Measurements from ENCODE around the gene C2orf92. TPM values are rescaled to one million over a fixed set of nuclear protein-coding genes. Genes with fewer than 3 reads are reported as not detected.
A peak's percentile ranks its signal among the peaks of the same experiment; 100 is the strongest.

The C2orf92 gene
- total RNA-seq, 3 donors from 2014 or later (not counting 1 experiment from before 2014, with no cell fraction given): 13.4 to 20.9 (median 16.1) TPM

DNA sequence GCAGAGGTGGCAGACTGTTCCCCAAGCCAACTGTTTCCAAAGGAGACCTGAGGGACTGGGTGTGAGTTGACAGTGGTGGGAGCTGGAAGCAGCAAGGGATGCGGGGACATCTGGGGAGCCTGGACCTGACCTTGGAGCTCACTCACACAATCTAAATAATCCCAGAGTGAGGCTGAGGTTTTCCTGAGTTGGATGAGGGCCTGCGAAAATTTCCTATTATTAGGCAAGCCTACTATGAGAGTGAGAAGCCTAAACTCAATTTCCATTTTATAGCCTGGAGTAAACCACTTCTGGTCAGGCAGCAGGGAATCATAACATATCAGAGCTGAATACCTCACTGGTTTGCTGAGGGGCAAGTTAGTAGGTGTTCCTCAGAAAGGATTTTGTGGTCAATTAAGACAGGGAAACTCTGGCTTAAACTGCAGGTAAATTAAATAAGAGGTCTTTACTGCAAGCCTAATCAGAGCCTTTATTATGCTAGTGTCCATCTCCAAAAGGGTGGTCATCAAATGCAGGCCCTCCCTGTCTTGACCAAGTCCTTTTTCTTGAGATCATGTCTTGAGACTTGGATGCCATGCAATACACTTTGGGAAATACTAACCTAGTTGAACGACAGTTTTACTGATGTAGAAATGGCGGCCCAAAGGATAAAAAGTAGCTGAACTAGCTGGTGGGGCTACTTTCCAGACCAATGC lies 25.3 kb upstream of the C2orf92 start:
- peaks cover 8% of the 10 kb centered on the region for H3K36me3 Mint-ChIP-seq
- DNase-seq: no peak

DNA sequence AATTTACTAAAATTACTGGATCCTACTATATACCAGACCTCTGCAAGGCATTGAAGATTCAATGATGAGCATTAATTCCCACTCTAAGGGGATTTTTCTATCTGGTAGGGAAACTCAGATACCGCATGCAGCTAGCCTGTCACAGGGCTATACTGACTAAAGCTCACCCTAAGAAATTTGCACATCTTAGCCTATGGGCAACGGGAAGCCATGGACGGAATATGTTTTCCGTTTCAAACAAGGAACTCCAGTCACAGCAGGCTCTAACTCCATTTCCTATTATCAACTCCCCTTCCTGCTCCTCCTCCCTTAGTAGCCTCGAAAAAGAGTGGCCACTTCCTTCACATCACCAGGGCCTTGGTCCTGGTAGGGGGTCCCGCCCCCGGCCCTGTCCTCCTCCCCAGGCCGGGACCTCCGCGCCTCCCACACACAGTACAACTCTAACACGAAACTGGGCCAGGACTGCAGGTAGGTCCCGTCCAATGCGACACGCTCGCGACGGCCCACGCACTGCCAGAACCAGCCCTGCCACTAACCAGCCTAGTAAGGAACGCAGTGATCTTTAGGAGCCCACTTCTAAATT lies 24.3 kb upstream of the C2orf92 start:
- H3K4me3 ChIP-seq (ENCODE audit: low read length): peak overlapping the region; percentile 68
- H3K4me1 ChIP-seq (ENCODE audit: control insufficient read depth, insufficient read depth, low read length): peaks cover 22% of the 10 kb centered on the region
- 6% methylated on average over 19 of the region's 19 CpGs for WGBS (ENCODE audit: insufficient coverage)
- ATAC-seq (peak; percentile 19 to 42 (median 28)), DNase-seq (no peak)
- H3K9me3 ChIP-seq (ENCODE audit: control insufficient read depth, insufficient read depth, low read length): no peaks in the 10 kb centered on the region
- intact Hi-C loops (cut with micrococcal nuclease): loop anchor here (1.0 kb wide), 2 partner anchors 17 to 52 kb away; no protein-coding TSS in a partner anchor
- H3K36me3 Mint-ChIP-seq: peaks cover 8% of the 10 kb centered on the region
- peaks cover 23 to 27% of the 10 kb centered on the region in 2 donors for H3K4me1 Mint-ChIP-seq
- H3K36me3 ChIP-seq (ENCODE audit: control insufficient read depth, insufficient read depth, low read length): peaks cover 20% of the 10 kb centered on the region
- H3K27ac ChIP-seq (ENCODE audit: low read length): peak overlapping the region; percentile 77
- H3K27me3 ChIP-seq (ENCODE audit: control insufficient read depth, insufficient read depth, low read length): no peaks in the 10 kb centered on the region
- peak overlapping the region; percentile 96 to 99 for H3K27ac Mint-ChIP-seq
- no peaks in the 10 kb centered on the region for H3K9me3 Mint-ChIP-seq
- peak overlapping the region; percentile 96 for H3K4me3 Mint-ChIP-seq
- peaks cover 0 to under 1% of the 10 kb centered on the region in 2 donors for H3K27me3 Mint-ChIP-seq (ENCODE audit: low read depth in 2 of 2)
- TF ChIP-seq, protein P1, sequence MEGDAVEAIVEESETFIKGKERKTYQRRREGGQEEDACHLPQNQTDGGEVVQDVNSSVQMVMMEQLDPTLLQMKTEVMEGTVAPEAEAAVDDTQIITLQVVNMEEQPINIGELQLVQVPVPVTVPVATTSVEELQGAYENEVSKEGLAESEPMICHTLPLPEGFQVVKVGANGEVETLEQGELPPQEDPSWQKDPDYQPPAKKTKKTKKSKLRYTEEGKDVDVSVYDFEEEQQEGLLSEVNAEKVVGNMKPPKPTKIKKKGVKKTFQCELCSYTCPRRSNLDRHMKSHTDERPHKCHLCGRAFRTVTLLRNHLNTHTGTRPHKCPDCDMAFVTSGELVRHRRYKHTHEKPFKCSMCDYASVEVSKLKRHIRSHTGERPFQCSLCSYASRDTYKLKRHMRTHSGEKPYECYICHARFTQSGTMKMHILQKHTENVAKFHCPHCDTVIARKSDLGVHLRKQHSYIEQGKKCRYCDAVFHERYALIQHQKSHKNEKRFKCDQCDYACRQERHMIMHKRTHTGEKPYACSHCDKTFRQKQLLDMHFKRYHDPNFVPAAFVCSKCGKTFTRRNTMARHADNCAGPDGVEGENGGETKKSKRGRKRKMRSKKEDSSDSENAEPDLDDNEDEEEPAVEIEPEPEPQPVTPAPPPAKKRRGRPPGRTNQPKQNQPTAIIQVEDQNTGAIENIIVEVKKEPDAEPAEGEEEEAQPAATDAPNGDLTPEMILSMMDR (IDR thresholded peaks at IDR 0.05): no peak

More for the DNA sequence above, 25.3 kb upstream of the C2orf92 start:
- WGBS (ENCODE audit: insufficient coverage): 100% methylated on average over 3 of the region's 4 CpGs
- Histone ChIP-seq H3K9me3 (ENCODE audit: control insufficient read depth, insufficient read depth, low read length) (no peaks in the 10 kb centered on the region), H3K4me1 (ENCODE audit: control insufficient read depth, insufficient read depth, low read length) (peaks cover 22% of the 10 kb centered on the region), H3K4me3 (ENCODE audit: low read length) (no peak overlapping the region), H3K27me3 (ENCODE audit: control insufficient read depth, insufficient read depth, low read length) (peaks cover 2% of the 10 kb centered on the region), H3K27ac (ENCODE audit: low read length) (no peak overlapping the region), H3K36me3 (ENCODE audit: control insufficient read depth, insufficient read depth, low read length) (peaks cover 19% of the 10 kb centered on the region)
- Mint-ChIP-seq H3K27me3 (ENCODE audit: low read depth in 2 of 2) (peaks cover 7 to 10% of the 10 kb centered on the region in 2 donors), H3K9me3 (no peaks in the 10 kb centered on the region), H3K4me3 (peak overlapping the region; percentile 62), H3K4me1 (peaks cover 23 to 27% of the 10 kb centered on the region in 2 donors), H3K27ac (no peak overlapping the region)
- intact Hi-C loops (cut with micrococcal nuclease): no loop called here
- no peak for ATAC-seq
- TF ChIP-seq, protein P1 (IDR thresholded peaks at IDR 0.05): no peak

DNA sequence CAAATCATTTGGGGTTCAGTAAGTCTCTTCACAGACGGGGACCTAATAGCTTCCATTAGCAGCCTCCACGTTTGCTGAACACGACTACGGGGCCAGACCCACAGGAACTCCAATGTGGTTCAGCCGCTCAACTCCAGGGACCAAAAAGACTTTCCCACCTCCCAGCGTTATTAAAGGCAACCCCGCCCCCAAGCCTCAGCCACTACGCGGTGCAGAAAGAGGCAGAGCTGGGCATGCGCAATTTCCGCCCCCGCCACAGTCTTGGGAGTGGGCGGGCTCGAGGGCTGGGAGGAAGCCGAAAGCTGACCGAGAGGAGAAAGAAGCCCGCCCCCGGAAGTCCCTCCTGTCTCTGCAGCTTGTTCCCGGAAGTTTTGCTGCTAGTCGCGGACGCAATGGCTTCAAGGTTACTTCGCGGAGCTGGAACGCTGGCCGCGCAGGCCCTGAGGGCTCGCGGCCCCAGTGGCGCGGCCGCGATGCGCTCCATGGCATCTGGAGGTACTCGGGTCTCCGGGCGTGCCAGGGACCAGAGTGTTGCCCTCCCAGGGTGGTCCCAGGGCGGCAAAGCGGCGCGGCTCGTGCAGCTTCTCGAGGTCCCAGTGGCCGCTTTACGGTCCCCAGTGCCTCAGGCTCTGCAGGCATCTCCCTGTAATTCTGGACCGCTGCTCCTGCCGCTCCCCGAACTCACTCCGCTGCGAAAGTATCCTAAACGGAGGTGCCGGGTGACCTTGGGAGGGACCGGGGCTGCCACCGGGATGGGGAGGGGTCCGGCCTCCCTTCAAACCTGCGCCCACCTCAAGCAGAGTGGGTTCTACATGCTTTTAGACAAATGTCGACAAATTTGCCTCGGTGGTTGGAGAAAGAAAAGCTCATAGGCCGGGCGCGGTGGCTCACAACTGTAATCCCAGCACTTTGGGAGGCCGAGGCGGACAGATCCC lies 23.6 kb upstream of the C2orf92 start, which contains the start of gene COX5B:
Gene COX5B, plus strand, starts transcription at position 368 of the 935 bp plus-strand sequence. Its CDS starts 25 bp downstream, at position 393.
- Histone ChIP-seq H3K4me1 (ENCODE audit: control insufficient read depth, insufficient read depth, low read length) (peaks cover 22% of the 10 kb centered on the region), H3K4me3 (ENCODE audit: low read length) (peak within 1 kb of the TSS; percentile 68), H3K27me3 (ENCODE audit: control insufficient read depth, insufficient read depth, low read length) (no peaks in the 10 kb centered on the region), H3K27ac (ENCODE audit: low read length) (peak within 1 kb of the TSS; percentile 77), H3K9me3 (ENCODE audit: control insufficient read depth, insufficient read depth, low read length) (no peaks in the 10 kb centered on the region), H3K36me3 (ENCODE audit: control insufficient read depth, insufficient read depth, low read length) (peaks cover 24% of the 10 kb centered on the region)
- TF ChIP-seq, protein P1 (IDR thresholded peaks at IDR 0.05): no peak
- 2% methylated on average over 63 of the region's 63 CpGs for WGBS (ENCODE audit: insufficient coverage)
- Mint-ChIP-seq H3K27me3 (ENCODE audit: low read depth in 2 of 2) (no peaks in the 10 kb centered on the region), H3K9me3 (no peaks in the 10 kb centered on the region), H3K4me1 (peaks cover 23 to 27% of the 10 kb centered on the region in 2 donors), H3K4me3 (peak within 1 kb of the TSS; percentile 96), H3K27ac (peak within 1 kb of the TSS; percentile 96 to 99), H3K36me3 (peaks cover 8% of the 10 kb centered on the region)
- DNase-seq (peak; percentile 95 to 99), ATAC-seq (peak; percentile 96 to 99 (median 98))
- intact Hi-C loops (cut with micrococcal nuclease): loop anchor here (1.0 kb wide), 2 partner anchors 16 to 51 kb away; no protein-coding TSS in a partner anchor

All from natural killer cell (primary cell).